HEK293 (cell line): ENCODE data around the gene ACP3.

ENCODE experiments used
- CTCF ChIA-PET: fragments of 350-600 bp; formaldehyde crosslinking; extraction: SDS; loops from one replicate; lab custom pipeline; 2021; ENCODE audit warnings: antibody characterized with exemption; lab: Yijun Ruan, JAX
- POLR2A ChIA-PET: fragments of 300-600 bp; formaldehyde crosslinking; extraction: SDS; loops from one replicate; lab custom pipeline; 2020; ENCODE audit warnings: antibody characterized with exemption, inconsistent platforms; lab: Yijun Ruan, JAX
- H3K27ac ChIP-seq: fragments of 200-500 bp; sonication (Bioruptor generic); 2 replicates; pipeline ENCODE4 v1.5.1; 2014; ENCODE audit warnings: low read depth, low read length, control low read depth, inconsistent platforms; ENCODE audit errors: extremely low read depth
- H3K36me3 ChIP-seq, 2 experiments: fragments of 200-500 bp in 1 of 2; sonication (Bioruptor generic) in 1 of 2; 1 replicate in 1 of 2; 2 replicates in 1 of 2; pipeline ENCODE4 v1.5.1; 2014 to 2017; ENCODE audit warnings: inconsistent platforms in 2 of 2, low read length in 2 of 2; ENCODE audit not compliant: control insufficient read depth in 2 of 2, insufficient read depth in 1 of 2
- H3K4me1 ChIP-seq: fragments of 200-500 bp; sonication (Bioruptor generic); 2 replicates; pipeline ENCODE4 v1.5.1; 2014; ENCODE audit warnings: mild to moderate bottlenecking, low read length, inconsistent platforms; ENCODE audit not compliant: control insufficient read depth, insufficient read depth
- H3K4me3 ChIP-seq: 2 replicates; pipeline ENCODE4 v1.5.1; 2011; ENCODE audit warnings: low read depth, mild to moderate bottlenecking, control low read depth, low read length, moderate library complexity
- H3K9me3 ChIP-seq: fragments of 200-500 bp; sonication (Bioruptor generic); 2 replicates; pipeline ENCODE4 v1.5.1; 2014; ENCODE audit warnings: low read depth, low read length, inconsistent platforms; ENCODE audit not compliant: control insufficient read depth, insufficient read depth
- GLI2 ChIP-seq: fragments of 450-650 bp; formaldehyde crosslinking; IDR thresholded peaks from 2 replicates; pipeline ENCODE4; 2017; ENCODE audit warnings: missing biosample characterization, missing genetic modification characterization, low read depth, borderline replicate concordance
- IKZF3 ChIP-seq: fragments of 450-650 bp; IDR thresholded peaks from 2 replicates; pipeline ENCODE4 v1.5.0; 2018; ENCODE audit warnings: missing biosample characterization, mild to moderate bottlenecking, missing genetic modification characterization, moderate library complexity
- KLF1 ChIP-seq: fragments of 450-650 bp; formaldehyde crosslinking; IDR thresholded peaks from 2 replicates; pipeline ENCODE4 v1.5.1; 2016; ENCODE audit warnings: missing biosample characterization, missing genetic modification characterization
- TRIM28 ChIP-seq: IDR thresholded peaks from 2 replicates; pipeline ENCODE4 v1.6.1; 2011; ENCODE audit warnings: low read length, control low read depth, borderline replicate concordance
- ZBTB17 ChIP-seq: fragments of 450-650 bp; formaldehyde crosslinking; IDR thresholded peaks from 2 replicates; pipeline ENCODE4 v1.5.1; 2016; ENCODE audit warnings: missing biosample characterization, missing genetic modification characterization
- ZBTB21 ChIP-seq: fragments of 450-650 bp; formaldehyde crosslinking; IDR thresholded peaks from 2 replicates; pipeline ENCODE4 v1.5.1; 2017; ENCODE audit warnings: missing biosample characterization, missing genetic modification characterization
- ZBTB7A ChIP-seq: fragments of 450-650 bp; formaldehyde crosslinking; IDR thresholded peaks from 2 replicates; pipeline ENCODE4 v1.5.1; 2016; ENCODE audit warnings: low read depth, missing biosample characterization, missing genetic modification characterization
- ZNF114 ChIP-seq: fragments of 450-650 bp; formaldehyde crosslinking; IDR thresholded peaks from 2 replicates; pipeline ENCODE4 v1.5.0; 2017; ENCODE audit warnings: missing biosample characterization, missing genetic modification characterization
- ZNF138 ChIP-seq: fragments of 450-650 bp; formaldehyde crosslinking; IDR thresholded peaks from 2 replicates; pipeline ENCODE4 v1.5.1; 2016; ENCODE audit warnings: missing biosample characterization, missing genetic modification characterization, borderline replicate concordance
- ZNF23 ChIP-seq: fragments of 450-650 bp; formaldehyde crosslinking; IDR thresholded peaks from 2 replicates; pipeline ENCODE4 v1.5.1; 2016; ENCODE audit warnings: missing biosample characterization, missing genetic modification characterization, borderline replicate concordance
- ZNF354C ChIP-seq: fragments of 450-650 bp; formaldehyde crosslinking; IDR thresholded peaks from 2 replicates; pipeline ENCODE4 v1.5.1; 2016; ENCODE audit warnings: missing biosample characterization, missing genetic modification characterization, low read depth, borderline replicate concordance
- ZNF521 ChIP-seq: fragments of 450-650 bp; formaldehyde crosslinking; IDR thresholded peaks from 2 replicates; pipeline ENCODE4 v1.5.1; 2017; ENCODE audit warnings: missing biosample characterization, mild to moderate bottlenecking, missing genetic modification characterization
- ZNF561 ChIP-seq: fragments of 450-650 bp; IDR thresholded peaks from 2 replicates; pipeline ENCODE4 v1.5.1; 2018; ENCODE audit warnings: missing biosample characterization, missing genetic modification characterization, borderline replicate concordance
- ZNF571 ChIP-seq: fragments of 450-650 bp; formaldehyde crosslinking; IDR thresholded peaks from 2 replicates; pipeline ENCODE4 v1.5.0; 2017; ENCODE audit warnings: missing biosample characterization, missing genetic modification characterization
- ZNF670 ChIP-seq: fragments of 450-650 bp; formaldehyde crosslinking; IDR thresholded peaks from 2 replicates; pipeline ENCODE4 v1.5.1; 2016; ENCODE audit warnings: missing biosample characterization, missing genetic modification characterization, low read depth
- ZSCAN16 ChIP-seq: fragments of 450-650 bp; formaldehyde crosslinking; IDR thresholded peaks from 2 replicates; pipeline ENCODE4 v1.5.1; 2016; ENCODE audit warnings: missing biosample characterization, missing genetic modification characterization
- TF ChIP-seq, protein P1 (sequence below): fragments of 450-650 bp; formaldehyde crosslinking; IDR thresholded peaks from 2 replicates; pipeline ENCODE4 v1.5.1; 2016; ENCODE audit warnings: missing biosample characterization, missing genetic modification characterization
- TF ChIP-seq, protein P2 (sequence below): fragments of 450-650 bp; formaldehyde crosslinking; IDR thresholded peaks from 2 replicates; pipeline ENCODE4 v1.5.1; 2016; ENCODE audit warnings: missing biosample characterization, missing genetic modification characterization
- TF ChIP-seq, protein P3 (sequence below): fragments of 450-650 bp; formaldehyde crosslinking; optimal IDR thresholded peaks from 2 replicates; pipeline ENCODE3; 2016; ENCODE audit warnings: missing biosample characterization, mild to moderate bottlenecking, missing genetic modification characterization
- TF ChIP-seq, protein P4 (sequence below): fragments of 450-650 bp; formaldehyde crosslinking; IDR thresholded peaks from 2 replicates; pipeline ENCODE4 v1.5.1; 2016; ENCODE audit warnings: missing biosample characterization, missing genetic modification characterization

ACP3 gene

DNA sequence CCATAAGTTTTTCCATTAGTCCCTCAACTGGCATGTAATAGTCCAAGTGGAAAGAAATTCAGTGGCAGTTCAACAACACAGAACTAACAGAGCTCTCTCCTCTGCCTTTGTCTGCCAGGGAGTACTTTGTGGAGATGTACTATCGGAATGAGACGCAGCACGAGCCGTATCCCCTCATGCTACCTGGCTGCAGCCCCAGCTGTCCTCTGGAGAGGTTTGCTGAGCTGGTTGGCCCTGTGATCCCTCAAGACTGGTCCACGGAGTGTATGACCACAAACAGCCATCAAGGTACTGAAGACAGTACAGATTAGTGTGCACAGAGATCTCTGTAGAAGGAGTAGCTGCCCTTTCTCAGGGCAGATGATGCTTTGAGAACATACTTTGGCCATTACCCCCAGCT lies 39.4 kb downstream of the ACP3 start:
- ChIA-PET CTCF (interaction anchor here (0.6 to 10.6 kb wide), 2 partner anchors 12 to 42 kb away, joined by 5 to 136 read pairs; no protein-coding TSS in a partner anchor), POLR2A (no interaction called here)
- TF ChIP-seq, protein P1, sequence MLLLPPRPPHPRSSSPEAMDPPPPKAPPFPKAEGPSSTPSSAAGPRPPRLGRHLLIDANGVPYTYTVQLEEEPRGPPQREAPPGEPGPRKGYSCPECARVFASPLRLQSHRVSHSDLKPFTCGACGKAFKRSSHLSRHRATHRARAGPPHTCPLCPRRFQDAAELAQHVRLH (tag by site-specific recombination): no peak
- TF ChIP-seq GLI2 (tag by site-specific recombination): no peak
- TF ChIP-seq ZBTB17 (tag by site-specific recombination): no peak
- no peak for TF ChIP-seq ZNF23 (tag by site-specific recombination)
- no peak for TF ChIP-seq ZNF114 (tag by site-specific recombination)
- TF ChIP-seq, protein P2, sequence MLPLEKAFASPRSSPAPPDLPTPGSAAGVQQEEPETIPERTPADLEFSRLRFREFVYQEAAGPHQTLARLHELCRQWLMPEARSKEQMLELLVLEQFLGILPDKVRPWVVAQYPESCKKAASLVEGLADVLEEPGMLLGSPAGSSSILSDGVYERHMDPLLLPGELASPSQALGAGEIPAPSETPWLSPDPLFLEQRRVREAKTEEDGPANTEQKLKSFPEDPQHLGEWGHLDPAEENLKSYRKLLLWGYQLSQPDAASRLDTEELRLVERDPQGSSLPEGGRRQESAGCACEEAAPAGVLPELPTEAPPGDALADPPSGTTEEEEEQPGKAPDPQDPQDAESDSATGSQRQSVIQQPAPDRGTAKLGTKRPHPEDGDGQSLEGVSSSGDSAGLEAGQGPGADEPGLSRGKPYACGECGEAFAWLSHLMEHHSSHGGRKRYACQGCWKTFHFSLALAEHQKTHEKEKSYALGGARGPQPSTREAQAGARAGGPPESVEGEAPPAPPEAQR (tag by site-specific recombination): no peak
- Histone ChIP-seq H3K27ac (no peak overlapping the region), H3K9me3 (no peaks in the 10 kb centered on the region), H3K36me3 (no peaks in the 10 kb centered on the region), H3K4me1 (no peaks in the 10 kb centered on the region), H3K4me3 (no peak overlapping the region)

DNA sequence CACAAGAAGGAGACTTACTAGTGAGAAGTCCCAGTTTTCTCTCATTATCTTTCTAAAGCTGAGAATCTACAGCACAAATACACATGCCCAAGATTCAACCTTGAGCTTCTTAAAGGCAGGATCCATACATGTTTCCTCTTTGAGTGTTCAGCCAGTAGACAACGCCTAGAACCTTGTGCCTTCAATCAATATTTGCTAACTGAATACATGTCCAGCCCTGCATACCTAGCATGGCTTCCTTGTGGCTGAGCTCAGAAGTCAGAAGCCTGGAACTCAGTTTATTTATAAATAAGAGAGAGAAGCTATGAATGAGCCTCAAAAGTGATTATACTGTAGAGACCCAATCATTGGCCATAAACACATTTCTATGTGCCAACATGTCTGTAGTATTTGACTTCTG lies 43.5 kb downstream of the ACP3 start:
- ChIA-PET CTCF (no interaction called here), POLR2A (no interaction called here)
- Histone ChIP-seq H3K36me3 (no peaks in the 10 kb centered on the region), H3K9me3 (no peaks in the 10 kb centered on the region), H3K4me1 (no peaks in the 10 kb centered on the region), H3K27ac (no peak overlapping the region), H3K4me3 (no peak overlapping the region)
- TF ChIP-seq TRIM28 (no peak), KLF1 (tag by site-specific recombination) (no peak), ZNF354C (no peak), ZNF670 (tag by site-specific recombination) (no peak), ZBTB7A (tag by site-specific recombination) (no peak), ZNF138 (tag by site-specific recombination) (no peak), ZNF571 (tag by site-specific recombination) (no peak), ZNF561 (no peak), IKZF3 (tag by site-specific recombination) (no peak)
- TF ChIP-seq, protein P3, sequence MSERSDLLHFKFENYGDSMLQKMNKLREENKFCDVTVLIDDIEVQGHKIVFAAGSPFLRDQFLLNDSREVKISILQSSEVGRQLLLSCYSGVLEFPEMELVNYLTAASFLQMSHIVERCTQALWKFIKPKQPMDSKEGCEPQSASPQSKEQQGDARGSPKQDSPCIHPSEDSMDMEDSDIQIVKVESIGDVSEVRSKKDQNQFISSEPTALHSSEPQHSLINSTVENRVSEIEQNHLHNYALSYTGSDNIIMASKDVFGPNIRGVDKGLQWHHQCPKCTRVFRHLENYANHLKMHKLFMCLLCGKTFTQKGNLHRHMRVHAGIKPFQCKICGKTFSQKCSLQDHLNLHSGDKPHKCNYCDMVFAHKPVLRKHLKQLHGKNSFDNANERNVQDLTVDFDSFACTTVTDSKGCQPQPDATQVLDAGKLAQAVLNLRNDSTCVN (tag by site-specific recombination): no peak
- TF ChIP-seq, protein P4, sequence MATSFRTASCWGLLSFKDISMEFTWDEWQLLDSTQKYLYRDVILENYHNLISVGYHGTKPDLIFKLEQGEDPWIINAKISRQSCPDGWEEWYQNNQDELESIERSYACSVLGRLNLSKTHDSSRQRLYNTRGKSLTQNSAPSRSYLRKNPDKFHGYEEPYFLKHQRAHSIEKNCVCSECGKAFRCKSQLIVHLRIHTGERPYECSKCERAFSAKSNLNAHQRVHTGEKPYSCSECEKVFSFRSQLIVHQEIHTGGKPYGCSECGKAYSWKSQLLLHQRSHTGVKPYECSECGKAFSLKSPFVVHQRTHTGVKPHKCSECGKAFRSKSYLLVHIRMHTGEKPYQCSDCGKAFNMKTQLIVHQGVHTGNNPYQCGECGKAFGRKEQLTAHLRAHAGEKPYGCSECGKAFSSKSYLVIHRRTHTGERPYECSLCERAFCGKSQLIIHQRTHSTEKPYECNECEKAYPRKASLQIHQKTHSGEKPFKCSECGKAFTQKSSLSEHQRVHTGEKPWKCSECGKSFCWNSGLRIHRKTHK: no peak

DNA sequence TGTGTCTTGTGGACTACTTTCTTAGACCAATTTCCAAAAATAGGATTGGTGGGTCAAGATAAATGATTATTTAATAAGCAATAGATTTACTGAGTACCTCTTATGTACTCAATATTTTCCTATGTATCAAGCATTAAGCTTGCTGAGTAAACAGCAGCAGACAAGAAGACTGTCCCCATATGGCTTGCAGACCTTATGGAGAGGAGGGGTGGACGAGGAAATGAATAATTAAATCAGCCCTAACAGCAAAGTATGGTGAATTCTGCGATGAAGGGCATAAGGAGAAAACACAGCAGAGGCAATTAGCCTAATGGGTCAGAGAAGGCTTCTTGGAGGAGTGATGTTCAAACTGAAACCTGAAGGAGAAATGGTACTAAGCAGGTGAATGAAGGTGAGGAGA lies 45.1 kb downstream of the ACP3 start:
- Histone ChIP-seq H3K4me3 (no peak overlapping the region), H3K27ac (no peak overlapping the region), H3K9me3 (no peaks in the 10 kb centered on the region), H3K4me1 (no peaks in the 10 kb centered on the region), H3K36me3 (no peaks in the 10 kb centered on the region)
- ChIA-PET POLR2A (no interaction called here), CTCF (interaction anchor here (1.3 kb wide), 1 partner anchor 37 kb away, joined by 4 read pairs; no protein-coding TSS in a partner anchor)
- TF ChIP-seq ZNF521 (no peak), ZSCAN16 (tag by site-specific recombination) (no peak), ZBTB21 (no peak)
